ENCODE results near the gene LCN1.

Gene LCN1

GRCh38 chr9:135555910-135556309, 34.7 kb downstream of the LCN1 start:
- Histone ChIP-seq H3K9ac (ENCODE audit: low read depth, low read length, poor library complexity, severe bottlenecking) (no peak overlapping the region), H3K9me2 (replicated peaks; ENCODE audit: low read depth, low read length) (no peaks in the 10 kb centered on the region), H3K36me3 (ENCODE audit: insufficient read depth, low read length) (no peaks in the 10 kb centered on the region), H2AFZ (ENCODE audit: low read length) (no peak overlapping the region), H3K79me2 (ENCODE audit: insufficient read depth, low read length) (no peaks in the 10 kb centered on the region), H4K20me1 (ENCODE audit: insufficient read depth, low read length, poor library complexity, severe bottlenecking) (no peaks in the 10 kb centered on the region), H3K27me3 (ENCODE audit: insufficient read depth, low read length, poor library complexity, severe bottlenecking) (no peaks in the 10 kb centered on the region), H3K9me3 (ENCODE audit: insufficient read depth, low read depth, low read length) (peaks cover 10% of the 10 kb centered on the region; the same call in 1 of the 2 replicates), H3K4me2 (ENCODE audit: low read depth, low read length, poor library complexity, severe bottlenecking) (no peak overlapping the region), H3K4me3 (ENCODE audit: low read length, poor library complexity, severe bottlenecking) (no peak overlapping the region), H3K4me1 (ENCODE audit: insufficient read depth, low read length, poor library complexity, severe bottlenecking) (no peaks in the 10 kb centered on the region), H3F3A (ENCODE audit: low read depth) (no peaks in the 10 kb centered on the region)
- TF ChIP-seq EZH2phosphoT487 (IDR thresholded peaks at IDR 0.05; ENCODE audit: borderline replicate concordance), result no peak
- no peak for TF ChIP-seq CTCF (conservative IDR thresholded peaks at IDR 0.05; ENCODE audit: low read length)

DNA sequence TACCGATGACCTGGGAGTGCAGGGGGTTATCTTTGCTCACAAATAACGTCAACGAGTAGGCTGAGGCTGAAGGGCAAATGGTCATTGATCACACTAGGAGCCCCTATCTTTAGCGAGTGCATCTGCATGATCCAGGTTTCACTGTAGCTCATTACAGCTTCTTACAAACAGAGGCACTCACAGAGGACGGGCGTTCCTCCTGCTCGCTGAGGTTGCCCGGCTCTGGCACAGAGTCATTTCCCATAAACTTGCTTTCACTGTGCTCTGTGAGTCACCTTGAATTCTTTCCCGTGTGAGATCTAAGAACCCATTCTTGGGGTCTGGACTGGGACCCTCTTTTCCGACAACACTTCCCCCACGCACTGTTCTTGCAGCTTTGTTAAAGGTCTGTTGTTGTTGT, 38.4 kb downstream of the LCN1 start:
- Histone ChIP-seq H3K9ac (ENCODE audit: low read depth, low read length, poor library complexity, severe bottlenecking) (no peak overlapping the region), H3K4me2 (ENCODE audit: low read depth, low read length, poor library complexity, severe bottlenecking) (no peak overlapping the region), H3K4me3 (ENCODE audit: low read length, poor library complexity, severe bottlenecking) (no peak overlapping the region), H3K79me2 (ENCODE audit: insufficient read depth, low read length) (no peaks in the 10 kb centered on the region), H3K4me1 (ENCODE audit: insufficient read depth, low read length, poor library complexity, severe bottlenecking) (no peaks in the 10 kb centered on the region), H3K9me3 (ENCODE audit: insufficient read depth, low read depth, low read length) (peaks cover 5% of the 10 kb centered on the region; the same call in 1 of the 2 replicates), H2AFZ (ENCODE audit: low read length) (no peak overlapping the region), H4K20me1 (ENCODE audit: insufficient read depth, low read length, poor library complexity, severe bottlenecking) (no peaks in the 10 kb centered on the region), H3K27me3 (ENCODE audit: insufficient read depth, low read length, poor library complexity, severe bottlenecking) (no peaks in the 10 kb centered on the region), H3K9me2 (replicated peaks; ENCODE audit: low read depth, low read length) (no peaks in the 10 kb centered on the region), H3F3A (ENCODE audit: low read depth) (no peaks in the 10 kb centered on the region), H3K36me3 (ENCODE audit: insufficient read depth, low read length) (no peaks in the 10 kb centered on the region)
- no peak for TF ChIP-seq EZH2phosphoT487 (IDR thresholded peaks at IDR 0.05; ENCODE audit: borderline replicate concordance)
- TF ChIP-seq CTCF (conservative IDR thresholded peaks at IDR 0.05; ENCODE audit: low read length), result no peak

GRCh38 chr9:135561391-135562234, 40.4 kb downstream of the LCN1 start, which contains the start of gene PAEP:
Gene PAEP (plus strand): TSS chr9:135561756.
- Histone ChIP-seq H3K4me1 (ENCODE audit: insufficient read depth, low read length, poor library complexity, severe bottlenecking) (no peaks in the 10 kb centered on the region), H3K4me2 (ENCODE audit: low read depth, low read length, poor library complexity, severe bottlenecking) (no peak within 1 kb of the TSS), H3K9me2 (replicated peaks; ENCODE audit: low read depth, low read length) (no peaks in the 10 kb centered on the region), H3K9ac (ENCODE audit: low read depth, low read length, poor library complexity, severe bottlenecking) (no peak within 1 kb of the TSS), H3F3A (ENCODE audit: low read depth) (no peaks in the 10 kb centered on the region), H3K36me3 (ENCODE audit: insufficient read depth, low read length) (no peaks in the 10 kb centered on the region), H4K20me1 (ENCODE audit: insufficient read depth, low read length, poor library complexity, severe bottlenecking) (no peaks in the 10 kb centered on the region), H3K9me3 (ENCODE audit: insufficient read depth, low read depth, low read length) (peaks cover 2% of the 10 kb centered on the region; the same call in 1 of the 2 replicates), H3K79me2 (ENCODE audit: insufficient read depth, low read length) (no peaks in the 10 kb centered on the region), H3K4me3 (ENCODE audit: low read length, poor library complexity, severe bottlenecking) (no peak within 1 kb of the TSS), H3K27me3 (ENCODE audit: insufficient read depth, low read length, poor library complexity, severe bottlenecking) (no peaks in the 10 kb centered on the region), H2AFZ (ENCODE audit: low read length) (no peak within 1 kb of the TSS)
- TF ChIP-seq CTCF (conservative IDR thresholded peaks at IDR 0.05; ENCODE audit: low read length) (no peak), EZH2phosphoT487 (IDR thresholded peaks at IDR 0.05; ENCODE audit: borderline replicate concordance) (no peak)
